ENCODE results near the gene ESRRB.

ESRRB gene

GRCh38 chr14:76352639-76353281, 23.2 kb upstream of the ESRRB start:
- peak in 1 of 2 experiments; percentile 45 for DNase-seq

- no peak for DNase-seq
Measured at GRCh38 chr14:76354310-76354709, 21.6 kb upstream of the ESRRB start.

- no peak for DNase-seq
Measured at GRCh38 chr14:76355771-76356170, 20.2 kb upstream of the ESRRB start.

DNA sequence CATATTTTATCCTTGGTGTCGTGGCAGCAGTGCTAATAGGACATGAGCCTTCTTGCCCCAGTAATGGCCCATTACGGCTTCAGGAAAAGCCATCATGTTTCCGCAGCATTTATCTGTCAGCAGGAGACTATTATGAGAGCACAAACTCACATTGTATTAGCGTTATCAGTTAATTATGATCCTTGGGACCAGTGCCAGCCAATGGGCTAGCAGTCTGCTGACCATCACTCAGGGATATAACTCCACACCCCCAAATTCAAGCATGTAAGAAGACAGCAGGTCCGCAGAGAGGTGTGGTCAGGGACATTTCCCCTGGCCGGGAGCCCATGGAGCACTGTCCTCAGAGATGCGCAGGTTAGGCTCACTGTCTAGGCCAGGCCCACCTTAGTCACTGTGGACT, 4.9 kb upstream of the ESRRB start:
- DNase-seq: no peak

- DNase-seq: no peak
Measured at GRCh38 chr14:76373456-76373855, 2.5 kb upstream of the ESRRB start.

DNA sequence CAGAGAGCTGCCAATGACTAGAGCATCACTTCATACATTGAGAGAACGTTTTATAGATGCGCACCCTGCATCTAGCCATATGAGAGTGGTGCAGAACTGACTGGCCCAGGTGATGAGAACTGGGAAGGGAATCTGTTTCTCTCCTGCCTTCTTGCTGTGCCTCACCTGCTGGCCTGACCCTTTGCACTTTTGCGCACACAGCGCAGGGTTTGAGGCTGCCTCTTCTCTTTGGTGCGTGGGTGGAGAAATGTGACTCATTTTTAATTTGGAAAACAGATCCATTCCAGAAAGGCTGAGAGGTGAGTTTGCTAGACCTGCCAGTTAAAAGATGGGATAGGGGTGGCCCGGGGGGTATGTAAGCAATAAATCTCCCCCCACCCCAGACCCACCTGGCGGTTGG, 453 bp upstream of the ESRRB start:
- DNase-seq: no peak

GRCh38 chr14:76376409-76376877, 506 bp downstream of the ESRRB start:
- DNase-seq: no peak

DNA sequence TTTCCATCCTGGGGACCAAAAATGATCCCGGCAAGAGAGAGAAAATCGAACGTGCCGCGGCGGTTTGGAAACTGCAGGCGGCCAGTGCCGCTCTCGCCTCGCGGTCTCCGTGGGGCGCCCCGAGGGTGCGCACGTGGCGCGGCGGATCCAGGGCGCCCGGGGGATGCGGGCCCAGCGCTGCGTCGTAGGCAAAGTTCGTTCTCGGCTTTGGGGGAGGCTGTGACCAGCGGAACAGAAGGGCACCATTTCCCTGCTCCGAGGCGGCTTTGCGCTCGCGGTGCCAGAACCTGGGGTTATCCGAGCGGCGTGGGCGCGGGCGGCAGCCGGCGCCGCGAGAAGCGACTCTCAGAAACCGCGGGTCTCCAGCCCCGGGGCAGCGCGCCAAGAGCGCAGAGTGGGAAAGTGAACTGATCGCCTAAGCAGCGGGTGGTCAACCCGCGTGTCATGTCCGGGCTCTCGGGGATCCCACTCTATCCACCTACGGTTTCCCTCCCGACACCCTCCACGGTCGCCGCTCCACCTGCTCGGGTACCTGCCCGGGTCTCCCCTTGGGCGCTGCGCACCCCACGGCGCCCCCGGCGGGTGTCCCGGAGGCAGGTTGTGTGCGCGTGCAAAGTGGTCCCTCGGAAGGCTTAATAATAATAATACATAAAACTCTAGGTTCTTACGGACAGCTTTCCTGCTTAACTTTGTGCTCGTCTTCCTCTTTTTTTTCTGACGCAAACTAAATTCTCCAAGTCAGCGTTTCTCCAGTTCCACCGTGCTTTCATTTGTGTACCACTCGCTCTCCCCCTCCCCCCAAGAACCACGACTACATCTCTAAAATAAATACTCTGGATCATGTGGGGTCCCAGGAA, 1.2 kb downstream of the ESRRB start:
- DNase-seq: no peak

- no peak for DNase-seq
Measured at GRCh38 chr14:76377735-76378074, 1.8 kb downstream of the ESRRB start.

- no peak for DNase-seq
Measured at GRCh38 chr14:76380991-76381390, 5.1 kb downstream of the ESRRB start.

DNA sequence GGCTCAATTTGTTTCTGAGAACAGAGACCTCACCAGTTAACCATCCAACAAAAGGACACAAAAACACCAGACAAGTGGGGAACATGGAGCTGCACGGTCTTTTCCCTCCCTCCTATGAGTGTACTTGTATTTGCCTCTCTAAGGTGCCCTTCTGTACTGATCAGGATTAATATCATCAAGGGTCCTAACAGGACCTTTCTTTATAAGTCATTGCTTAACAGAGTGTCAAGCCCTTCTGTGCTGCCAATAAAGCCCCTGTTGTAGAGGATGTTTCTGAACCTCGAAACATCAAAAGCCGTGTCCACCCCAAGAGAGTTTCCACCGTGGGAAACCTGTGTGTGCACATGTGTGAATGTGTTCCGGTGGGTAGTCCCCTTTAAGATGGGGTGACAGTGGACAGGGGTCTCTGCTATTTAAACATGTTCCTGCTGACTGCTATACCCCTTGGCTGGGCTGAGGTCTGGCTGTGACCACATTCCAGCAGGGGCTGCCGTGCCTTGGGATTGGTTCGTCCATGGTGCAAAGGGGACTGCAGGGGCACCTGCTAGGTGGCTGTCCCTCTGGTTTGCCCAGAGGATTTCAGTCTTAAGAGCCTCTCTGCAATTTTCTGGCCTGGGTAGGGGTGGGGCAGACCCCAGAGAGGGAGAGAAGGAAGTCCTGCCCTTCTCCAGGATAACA, 6.0 kb downstream of the ESRRB start:
- no peak for DNase-seq

DNA sequence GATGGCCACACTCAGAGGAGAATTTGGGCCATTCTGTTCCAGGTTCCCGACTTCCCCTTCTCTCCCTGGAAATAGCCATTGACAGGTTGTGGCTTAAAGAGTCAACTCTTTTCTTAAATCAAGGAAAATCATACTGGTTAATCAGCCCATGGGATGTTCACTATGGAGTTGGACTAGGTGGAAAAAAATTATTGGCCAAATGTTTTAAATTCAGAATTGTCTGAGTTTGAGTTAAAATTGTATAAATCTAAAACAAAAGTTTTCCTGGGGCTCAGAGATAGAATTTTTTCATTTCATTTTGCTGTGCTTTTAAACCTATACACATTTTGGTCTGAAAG, 6.5 kb downstream of the ESRRB start:
- DNase-seq: no peak

DNA sequence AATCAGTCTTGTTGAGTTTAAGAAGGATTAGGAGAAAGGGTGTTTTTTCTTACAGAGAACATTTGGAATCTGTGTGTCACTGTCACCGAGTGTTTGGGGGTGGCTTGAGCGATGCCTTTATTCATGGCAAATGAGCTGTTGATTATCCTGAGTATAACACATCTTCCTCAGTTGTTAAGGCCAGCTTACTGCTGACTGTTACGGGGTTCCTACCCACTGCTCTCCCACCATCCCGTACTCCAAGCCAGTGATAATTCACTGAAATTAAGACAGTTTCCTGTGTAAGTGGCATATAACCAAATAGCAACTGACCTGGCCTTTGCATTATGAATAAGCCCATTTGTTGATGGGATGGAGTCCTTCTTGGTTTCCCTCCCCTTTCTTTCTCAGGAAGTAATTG, 9.5 kb downstream of the ESRRB start:
- DNase-seq: no peak

DNA sequence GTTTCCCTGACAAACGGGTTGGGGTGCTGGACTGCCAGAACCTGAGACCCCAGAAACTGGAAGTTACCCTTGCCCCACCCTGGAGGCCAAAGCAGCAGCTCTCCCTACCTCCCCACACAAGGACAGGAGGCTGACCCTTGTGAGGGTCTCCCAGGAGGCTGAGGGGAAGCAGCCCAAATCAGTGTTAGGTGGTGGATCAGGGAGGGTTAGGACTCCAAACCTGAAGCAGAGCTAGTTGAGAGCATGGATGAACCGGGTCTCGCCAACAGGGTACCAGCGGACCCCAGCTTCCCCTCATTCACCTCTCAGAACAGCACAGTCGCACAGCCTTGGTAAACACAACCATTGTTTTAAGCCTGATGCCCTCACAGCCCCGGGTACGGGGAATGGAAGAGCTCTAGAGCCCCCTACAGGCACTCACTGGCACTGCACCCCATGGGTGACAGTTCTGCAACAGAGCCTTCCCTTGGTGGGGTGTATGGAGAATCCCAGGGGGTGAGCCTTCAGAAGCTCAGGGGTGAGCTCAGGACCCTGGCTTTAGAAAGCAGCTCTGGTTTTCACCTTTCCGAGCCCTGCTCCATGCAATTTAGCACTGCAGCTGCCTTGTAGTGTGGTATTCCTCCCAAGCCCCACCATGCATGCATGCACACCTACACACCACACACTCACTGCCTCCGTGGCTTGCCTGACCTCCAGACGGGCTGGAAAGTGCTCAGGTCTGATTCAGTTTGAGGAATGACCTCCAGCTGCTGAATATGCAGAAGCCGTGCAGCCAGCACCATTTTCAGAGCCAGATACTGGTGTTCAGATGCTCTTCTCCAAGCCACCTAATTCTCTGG, 11.2 kb downstream of the ESRRB start:
- peak; percentile 29 to 53 for DNase-seq

GRCh38 chr14:76389841-76390240, 13.9 kb downstream of the ESRRB start:
- DNase-seq: no peak

DNA sequence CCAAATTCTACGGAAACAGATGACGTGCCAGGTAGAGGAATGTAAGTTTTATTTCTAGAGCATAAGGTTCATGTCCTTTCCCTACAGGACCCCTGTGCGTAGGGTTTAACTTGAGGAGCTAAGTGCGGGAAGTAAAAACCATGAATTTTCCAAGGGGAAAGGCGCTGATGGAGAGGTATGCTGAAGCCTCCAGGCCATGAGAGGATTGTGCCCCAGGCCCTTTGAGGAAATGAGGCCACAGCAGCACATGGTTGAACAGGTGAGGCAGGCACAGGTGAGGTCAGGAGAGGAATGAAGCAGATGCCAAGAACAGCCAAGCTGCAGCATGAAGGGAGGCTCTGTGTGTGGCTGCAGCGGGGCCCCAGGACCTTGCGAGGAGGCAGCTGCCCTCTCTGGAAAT, 14.7 kb downstream of the ESRRB start:
- no peak for DNase-seq

DNA sequence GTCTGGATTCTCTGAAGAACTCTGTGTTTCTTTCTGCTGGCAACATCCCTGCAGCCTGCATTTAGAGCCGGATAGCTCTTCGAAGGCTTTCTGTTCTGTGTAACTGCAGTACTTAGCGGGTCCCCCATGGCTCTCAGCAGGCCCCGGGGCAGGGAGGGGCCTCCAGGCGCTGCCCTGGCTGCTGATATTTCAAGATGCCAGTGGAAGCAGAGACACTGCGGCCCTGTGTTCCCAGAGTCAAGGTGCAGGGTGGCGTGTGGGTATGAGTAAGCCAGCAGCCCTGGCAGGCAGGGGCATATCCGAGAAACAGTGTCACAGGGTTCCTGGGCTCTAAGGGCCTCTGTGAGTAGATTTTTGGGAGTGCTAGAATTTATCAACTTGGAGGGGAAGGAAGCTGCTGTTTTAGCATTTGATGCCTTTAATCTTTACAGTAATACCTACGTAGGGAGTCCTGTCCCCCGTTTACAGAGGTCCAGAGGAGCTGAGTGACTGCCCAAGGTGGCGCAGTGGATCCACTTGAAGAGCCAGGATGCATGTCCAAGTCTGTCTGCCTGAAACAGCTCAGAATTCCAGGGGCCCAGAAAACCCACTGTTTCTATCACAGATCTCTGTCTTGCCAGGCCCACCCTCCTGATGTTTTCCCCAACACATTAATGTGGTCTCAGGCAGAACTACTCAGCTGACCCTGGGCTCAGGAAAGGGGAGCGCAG, 16.2 kb downstream of the ESRRB start:
- no peak for DNase-seq

DNA sequence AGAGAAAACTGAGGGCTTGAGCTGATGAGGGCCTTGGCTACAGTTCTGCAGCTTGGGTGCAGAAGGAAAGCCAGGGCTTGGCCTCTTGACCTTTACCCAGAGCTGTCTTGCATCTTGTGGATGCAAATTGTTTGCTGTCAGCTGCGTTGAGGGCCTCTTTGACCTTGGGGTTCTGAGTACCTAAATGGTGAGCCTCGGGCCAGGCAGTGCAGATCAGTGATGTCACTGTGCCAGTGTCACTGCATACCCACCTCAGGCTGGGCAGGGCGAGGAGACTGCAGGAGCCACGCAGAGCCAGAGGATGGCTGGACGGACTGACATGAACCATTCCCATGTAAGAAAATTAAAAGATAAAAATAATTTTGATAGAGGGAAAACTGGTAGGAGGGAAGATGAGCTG, 18.6 kb downstream of the ESRRB start:
- DNase-seq: no peak

DNA sequence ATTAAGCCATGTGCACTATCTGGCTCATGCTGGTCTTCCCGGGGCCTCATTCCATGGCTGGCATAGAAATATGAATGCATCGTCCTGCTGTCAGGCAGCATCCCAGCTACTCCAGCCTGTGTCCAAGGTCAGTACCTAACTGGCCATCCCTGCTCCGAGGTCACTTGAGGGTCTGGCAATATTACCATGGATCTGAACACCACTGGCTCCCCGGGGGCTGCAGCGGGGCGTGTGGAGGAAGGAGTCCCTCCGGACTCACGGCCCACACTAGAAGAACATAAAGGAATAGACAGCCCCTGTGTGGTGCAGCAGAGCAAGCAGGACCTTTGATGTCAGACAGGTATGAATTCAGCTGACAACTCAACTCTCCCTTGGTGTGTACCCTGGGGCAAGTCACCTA, 19.2 kb downstream of the ESRRB start:
- DNase-seq: no peak

DNA sequence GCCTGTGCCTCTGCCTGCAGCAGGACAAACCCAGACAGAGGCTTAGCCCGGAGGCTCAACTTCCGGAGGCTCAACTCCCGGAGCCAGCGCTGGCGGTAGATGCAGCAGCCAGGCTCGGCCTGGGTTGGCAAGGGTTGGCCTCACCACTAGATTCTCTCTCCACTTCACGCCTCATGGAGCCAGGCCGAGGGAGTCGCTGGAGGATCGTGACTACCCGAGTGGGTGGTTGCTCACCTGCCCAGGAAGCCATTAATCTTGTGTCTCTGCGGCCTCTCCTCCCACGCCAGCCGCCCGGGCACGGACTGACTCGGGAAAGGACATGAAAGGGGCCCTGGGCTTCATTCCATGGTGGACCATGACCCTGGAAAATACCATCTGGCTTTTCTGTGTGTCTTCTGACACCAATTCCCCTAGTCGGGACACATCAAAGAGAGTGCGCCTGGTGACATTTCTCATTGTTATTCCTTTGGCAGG, 20.8 kb downstream of the ESRRB start:
- no peak for DNase-seq

DNA sequence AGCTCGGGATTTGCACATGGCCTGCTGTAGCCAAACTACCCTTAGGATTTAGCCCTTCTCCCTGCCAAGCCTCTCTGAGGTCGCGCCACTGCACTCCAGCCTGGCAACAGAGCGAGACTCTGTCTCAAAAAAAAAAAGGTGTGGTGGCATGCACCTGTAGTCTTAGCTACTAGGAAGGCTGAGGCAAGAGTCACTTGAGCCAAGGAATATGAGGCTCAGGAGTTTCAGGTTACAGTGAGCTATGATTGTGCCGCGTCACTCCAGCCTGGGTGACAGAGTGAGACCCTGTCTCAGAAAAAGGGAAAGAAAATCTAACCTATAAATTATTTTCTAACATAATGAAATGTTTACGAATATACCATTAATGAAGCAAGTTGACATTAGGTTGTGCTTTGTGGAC, 29.7 kb downstream of the ESRRB start:
- no peak for DNase-seq

- DNase-seq: no peak
Measured at GRCh38 chr14:76407449-76408150, 31.7 kb downstream of the ESRRB start.
